Progenitor cell of endocrine pancreas (in vitro differentiated cells): ENCODE measurements around the gene CST3. TPM values are rescaled to one million over a fixed set of nuclear protein-coding genes. Genes with fewer than 3 reads are reported as not detected.

Experiments used
- DNase-seq: peaks from one replicate; pipeline ENCODE4 v3.0.0; 2021; ENCODE audit warnings: low spot score; ENCODE audit not compliant: unreplicated experiment
- H3K27ac Mint-ChIP-seq: 2 replicates; pipeline ENCODE4 v1.8.0; 2021; ENCODE audit warnings: mild to moderate bottlenecking, moderate library complexity, mixed read lengths
- H3K27me3 Mint-ChIP-seq: 2 replicates; pipeline ENCODE4 v1.8.0; 2021; ENCODE audit warnings: mixed read lengths
- H3K36me3 Mint-ChIP-seq: 2 replicates; pipeline ENCODE4 v1.8.0; 2022; ENCODE audit warnings: mixed read lengths; ENCODE audit not compliant: insufficient read depth
- H3K4me1 Mint-ChIP-seq: 2 replicates; pipeline ENCODE4 v1.8.0; 2021; ENCODE audit warnings: low read depth, mixed read lengths
- H3K4me3 Mint-ChIP-seq: 2 replicates; pipeline ENCODE4 v1.8.0; 2021; ENCODE audit warnings: low read depth, mild to moderate bottlenecking, moderate library complexity, mixed read lengths
- H3K9me3 Mint-ChIP-seq: 2 replicates; pipeline ENCODE4 v1.8.0; 2021; ENCODE audit warnings: low read depth, mixed read lengths
- CTCF ChIP-seq: fragments of 200-600 bp; sonication (generic); IDR thresholded peaks from one replicate; pipeline ENCODE4 v1.5.0; 2021; ENCODE audit warnings: antibody characterized with exemption, mild to moderate bottlenecking; ENCODE audit not compliant: unreplicated experiment
- total RNA-seq: library from RNA; stranded (reverse); gene quantifications from 2 replicates; pipeline ENCODE4 v1.2.1, GENCODE V29; 2021

Gene CST3
- total RNA-seq, 1 donor from 2014 or later, result 257 TPM

- no peaks in the 10 kb centered on the region for H3K4me1 Mint-ChIP-seq
- no peak overlapping the region for H3K4me3 Mint-ChIP-seq
- TF ChIP-seq CTCF, result no peak
- no peaks in the 10 kb centered on the region for H3K9me3 Mint-ChIP-seq
- H3K27me3 Mint-ChIP-seq, result no peaks in the 10 kb centered on the region
- H3K36me3 Mint-ChIP-seq, result no peaks in the 10 kb centered on the region
- no peak overlapping the region for H3K27ac Mint-ChIP-seq
- DNase-seq, result no peak
Observed at GRCh38 chr20:23598481-23598880, 39.3 kb downstream of the CST3 start.

- no peak for DNase-seq
- H3K9me3 Mint-ChIP-seq, result no peaks in the 10 kb centered on the region
- no peaks in the 10 kb centered on the region for H3K4me1 Mint-ChIP-seq
- no peak overlapping the region for H3K4me3 Mint-ChIP-seq
- TF ChIP-seq CTCF, result no peak
- no peaks in the 10 kb centered on the region for H3K27me3 Mint-ChIP-seq
- no peak overlapping the region for H3K27ac Mint-ChIP-seq
- no peaks in the 10 kb centered on the region for H3K36me3 Mint-ChIP-seq
Observed at GRCh38 chr20:23596579-23597250, 41.0 kb downstream of the CST3 start.

GRCh38 chr20:23595941-23596340 is 41.8 kb downstream of the CST3 start:
- TF ChIP-seq CTCF, result no peak
- Mint-ChIP-seq H3K9me3 (no peaks in the 10 kb centered on the region), H3K4me1 (no peaks in the 10 kb centered on the region), H3K36me3 (no peaks in the 10 kb centered on the region), H3K4me3 (no peak overlapping the region), H3K27me3 (no peaks in the 10 kb centered on the region), H3K27ac (no peak overlapping the region)
- no peak for DNase-seq

- Mint-ChIP-seq H3K27ac (no peak overlapping the region), H3K9me3 (no peaks in the 10 kb centered on the region), H3K4me3 (peak overlapping the region; percentile 40), H3K36me3 (no peaks in the 10 kb centered on the region), H3K4me1 (peaks cover 8% of the 10 kb centered on the region), H3K27me3 (no peaks in the 10 kb centered on the region)
- no peak for TF ChIP-seq CTCF
- no peak for DNase-seq
Observed at GRCh38 chr20:23588434-23589403, 49.0 kb downstream of the CST3 start.

- TF ChIP-seq CTCF, result no peak
- H3K27me3 Mint-ChIP-seq, result no peaks in the 10 kb centered on the region
- no peak for DNase-seq
- H3K4me3 Mint-ChIP-seq, result no peak overlapping the region
- no peaks in the 10 kb centered on the region for H3K9me3 Mint-ChIP-seq
- H3K36me3 Mint-ChIP-seq, result no peaks in the 10 kb centered on the region
- H3K27ac Mint-ChIP-seq, result no peak overlapping the region
- peaks cover 8% of the 10 kb centered on the region for H3K4me1 Mint-ChIP-seq
Observed at GRCh38 chr20:23587631-23588030, 50.1 kb downstream of the CST3 start.
